Endothelial cell of umbilical vein (primary cell): ENCODE results near the gene ITGAX. TPM values are rescaled to one million over a fixed set of nuclear protein-coding genes. Genes with fewer than 3 reads are reported as not detected.

ENCODE experiments used
- BruUV-seq: library from RNA; stranded (reverse); fragments of 400-500 nt; replicated peaks from 2 replicates; lab custom pipeline; 2021; lab: Mats Ljungman, UMichigan
- CTCF ChIA-PET: fragments of 300-600, 350-600 bp; sonication (Branson Sonifier 250); formaldehyde crosslinking; loops from one replicate; lab custom pipeline; 2021; ENCODE audit warnings: antibody characterized with exemption, inconsistent platforms; lab: Charles Lee
- POLR2A ChIA-PET: fragments of 300-600, 350-600 bp; sonication (Branson Sonifier 250); formaldehyde crosslinking; loops from one replicate; lab custom pipeline; 2021; ENCODE audit warnings: antibody characterized with exemption, inconsistent platforms; lab: Charles Lee
- DNase-seq: peaks from one replicate; pipeline ENCODE4 v3.0.0-alpha.2; 2011; ENCODE audit warnings: low read depth, low spot score
- FAIRE-seq: peaks from 2 replicates; lab custom pipeline; 2011; peaks lifted over from hg19 to GRCh38; lab: Jason Lieb, UNC
- H2AFZ ChIP-seq: 2 replicates; pipeline ENCODE4 v1.6.0; 2012; ENCODE audit warnings: low read depth, low read length, control low read depth, inconsistent platforms
- H3K27ac ChIP-seq: 2 replicates; pipeline ENCODE4 v1.5.1; 2011; ENCODE audit warnings: low read depth, mild to moderate bottlenecking, control low read depth, low read length, moderate library complexity; ENCODE audit not compliant: insufficient read depth
- H3K27me3 ChIP-seq, 2 experiments: 2 replicates each; pipeline versions ENCODE4 v1.6.0 to v1.6.1; 2011; ENCODE audit warnings: low read length in 2 of 2, mixed read lengths in 1 of 2; ENCODE audit not compliant: control insufficient read depth in 2 of 2, insufficient read depth in 2 of 2
- H3K36me3 ChIP-seq, 2 experiments: 2 replicates in 1 of 2; 3 replicates in 1 of 2; pipeline ENCODE4 v1.5.1; 2011; ENCODE audit warnings: low read length in 2 of 2, mild to moderate bottlenecking in 1 of 2, moderate library complexity in 1 of 2; ENCODE audit not compliant: control insufficient read depth in 2 of 2, insufficient read depth in 2 of 2; ENCODE audit errors: extremely low read depth in 1 of 2
- H3K4me1 ChIP-seq: 3 replicates; pipeline ENCODE4 v1.5.1; 2011; ENCODE audit warnings: mild to moderate bottlenecking, low read length; ENCODE audit not compliant: control insufficient read depth, insufficient read depth; ENCODE audit errors: extremely low read depth
- H3K4me2 ChIP-seq: 2 replicates; pipeline ENCODE4 v1.6.1; 2011; ENCODE audit warnings: low read length, control low read depth, mixed read lengths; ENCODE audit not compliant: insufficient read depth
- H3K4me3 ChIP-seq, 3 experiments: fragments of 200-600 bp in 1 of 3; sonication (generic), shearing (Covaris generic) in 1 of 3; replicated peaks in 1 of 3; 2 replicates each; pipeline ENCODE4 v1.5.1; 2011 to 2016; ENCODE audit warnings: control low read depth in 3 of 3, low read length in 3 of 3, mild to moderate bottlenecking in 2 of 3, inconsistent platforms in 1 of 3, low read depth in 1 of 3, moderate library complexity in 1 of 3; ENCODE audit not compliant: insufficient read depth in 1 of 3
- H3K79me2 ChIP-seq: 2 replicates; pipeline ENCODE4 v1.6.0; 2012; ENCODE audit warnings: low read length, inconsistent platforms; ENCODE audit not compliant: control insufficient read depth, insufficient read depth
- H3K9ac ChIP-seq: replicated peaks from 2 replicates; pipeline ENCODE3; 2011; ENCODE audit warnings: low read length, control low read depth; ENCODE audit not compliant: insufficient read depth; ENCODE audit errors: extremely low read depth
- H3K9me1 ChIP-seq: replicated peaks from 3 replicates; pipeline ENCODE4 v1.6.0; 2011; ENCODE audit warnings: mild to moderate bottlenecking, low read length; ENCODE audit not compliant: control insufficient read depth, insufficient read depth; ENCODE audit errors: extremely low read depth
- H3K9me3 ChIP-seq: replicated peaks from 2 replicates; pipeline ENCODE4 v1.5.1; 2012; ENCODE audit warnings: low read length, inconsistent platforms; ENCODE audit not compliant: control insufficient read depth, insufficient read depth
- H4K20me1 ChIP-seq: replicated peaks from 2 replicates; pipeline ENCODE3; 2011; ENCODE audit warnings: mild to moderate bottlenecking, low read length; ENCODE audit not compliant: control insufficient read depth, insufficient read depth; ENCODE audit errors: extremely low read depth
- EZH2 ChIP-seq: IDR thresholded peaks from 2 replicates; pipeline ENCODE4 v1.6.1; 2012; ENCODE audit warnings: borderline replicate concordance, low read depth, mild to moderate bottlenecking, moderate library complexity, low read length, inconsistent platforms; ENCODE audit not compliant: severe bottlenecking
- FOS ChIP-seq: IDR thresholded peaks from 2 replicates; pipeline ENCODE4 v1.6.1; 2011; ENCODE audit warnings: mild to moderate bottlenecking, low read length, moderate library complexity, borderline replicate concordance; ENCODE audit not compliant: insufficient read depth
- GATA2 ChIP-seq: IDR thresholded peaks from 2 replicates; pipeline ENCODE4 v1.7.0; 2011; ENCODE audit warnings: low read depth, mild to moderate bottlenecking, moderate library complexity, mixed read lengths, low read length; ENCODE audit not compliant: insufficient read length, insufficient read depth
- JUN ChIP-seq: IDR thresholded peaks from 2 replicates; pipeline ENCODE4 v1.6.1; 2011; ENCODE audit warnings: borderline replicate concordance, low read depth; ENCODE audit not compliant: insufficient read length, insufficient read depth
- MYC ChIP-seq: IDR thresholded peaks from one replicate; pipeline ENCODE4 v1.6.1; 2011; ENCODE audit warnings: mild to moderate bottlenecking, low read depth, low read length
- POLR2A ChIP-seq: IDR thresholded peaks from 2 replicates; pipeline ENCODE4 v1.6.1; 2012; ENCODE audit warnings: low read depth, mild to moderate bottlenecking, control low read depth, low read length
- POLR2AphosphoS5 ChIP-seq: IDR thresholded peaks from 2 replicates; pipeline ENCODE4 v1.6.1; 2012; ENCODE audit warnings: low read depth, mild to moderate bottlenecking, control low read depth, low read length, moderate library complexity; ENCODE audit not compliant: insufficient read depth
- dilution Hi-C: fragments of 300-500 bp; cut with MboI; formaldehyde crosslinking; loops from one replicate; pipeline ENCODE4 v1.15.0; 2019; ENCODE audit warnings: low sequenced_read_pairs; ENCODE audit not compliant: extremely low pct_ligation_motif_present
- intact Hi-C: fragments of 100-400 bp; cut with micrococcal nuclease; formaldehyde crosslinking; loops from one replicate; pipeline ENCODE4 v1.10.0; 2022
- polyA plus RNA-seq, 4 experiments: library from polyadenylated mRNA; depleted of rRNA in 3 of 4; stranded (reverse) in 3 of 4; unstranded in 1 of 4; fragments of >200 nt; gene quantifications; 2 replicates each; pipeline versions ENCODE4 v1.2.1 to v1.2.3, GENCODE V29; 2011 to 2012; ENCODE audit warnings: missing spikeins in 1 of 4
- total RNA-seq: library from RNA; stranded (reverse); gene quantifications from 2 replicates; pipeline ENCODE4 v1.2.3, GENCODE V29; 2021
- TF ChIP-seq, protein P1 (sequence below), 2 donors: IDR thresholded peaks; 1 replicate in 1 of 2; 2 replicates in 1 of 2; pipeline ENCODE4 v1.5.1; 2011; ENCODE audit warnings: low read length in 2 of 2, mild to moderate bottlenecking in 2 of 2, moderate library complexity in 2 of 2, control low read depth in 1 of 2, inconsistent platforms in 1 of 2, low read depth in 1 of 2; ENCODE audit not compliant: insufficient read depth in 1 of 2; ENCODE audit errors: extremely low read depth in 1 of 2
- TF ChIP-seq, protein P2 (sequence below): IDR thresholded peaks from 2 replicates; pipeline ENCODE4 v1.6.1; 2011; ENCODE audit not compliant: insufficient read depth, insufficient read length

Gene ITGAX
- total and polyA plus RNA-seq, 2 donors (not counting 3 experiments of a cell fraction or from before 2014, with no cell fraction given), result 0.18 to 1.4 TPM

DNA sequence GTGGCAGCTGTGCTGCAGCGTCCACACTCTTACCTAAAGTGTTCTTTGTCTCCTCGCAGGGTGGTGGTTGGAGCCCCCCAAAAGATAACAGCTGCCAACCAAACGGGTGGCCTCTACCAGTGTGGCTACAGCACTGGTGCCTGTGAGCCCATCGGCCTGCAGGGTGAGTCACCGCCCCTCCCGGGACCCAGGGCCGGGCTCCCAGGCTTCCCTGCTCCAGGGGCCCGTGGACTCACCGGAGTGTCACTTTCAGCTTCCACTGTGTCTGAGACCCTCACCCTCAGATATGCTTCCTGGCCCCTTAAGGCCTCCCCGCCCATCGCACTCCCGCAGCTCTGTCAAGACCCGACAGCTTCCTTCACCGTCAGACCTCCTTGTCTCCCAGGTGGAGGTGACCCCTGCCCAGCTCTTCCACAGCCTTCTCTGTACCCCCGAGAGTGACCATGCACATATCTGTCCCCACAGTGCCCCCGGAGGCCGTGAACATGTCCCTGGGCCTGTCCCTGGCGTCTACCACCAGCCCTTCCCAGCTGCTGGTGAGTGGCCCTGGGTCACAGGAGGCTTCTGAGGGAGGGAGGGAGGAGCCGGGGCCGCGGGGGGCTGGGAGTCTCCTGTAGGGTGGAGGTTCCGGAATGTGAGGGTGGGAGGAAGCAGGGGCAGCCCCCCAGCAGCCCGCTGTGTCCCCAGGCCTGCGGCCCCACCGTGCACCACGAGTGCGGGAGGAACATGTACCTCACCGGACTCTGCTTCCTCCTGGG, 1.8 kb downstream of the ITGAX start:
- H3K9me3 ChIP-seq, result no peaks in the 10 kb centered on the region
- POLR2A ChIA-PET, result no interaction called here
- no peak overlapping the region for H3K27ac ChIP-seq
- FAIRE-seq (no peak), DNase-seq (no peak)
- dilution Hi-C loops, result no loop called here
- H3K4me3 ChIP-seq, result no peak overlapping the region
- H3K9me1 ChIP-seq, result no peaks in the 10 kb centered on the region
- no peaks in the 10 kb centered on the region for H4K20me1 ChIP-seq
- peaks cover 4% of the 10 kb centered on the region for H3K4me1 ChIP-seq
- no TSS peak for BruUV-seq
- no peak overlapping the region for H3K9ac ChIP-seq
- CTCF ChIA-PET, result interaction anchor here (0.6 to 1.6 kb wide), 2 partner anchors 33 to 80 kb away, joined by 3 read pairs; no protein-coding TSS in a partner anchor
- no peak overlapping the region for H3K4me2 ChIP-seq
- no peaks in the 10 kb centered on the region for H3K36me3 ChIP-seq
- no peaks in the 10 kb centered on the region for H3K27me3 ChIP-seq
- no peak overlapping the region for H2AFZ ChIP-seq
- TF ChIP-seq GATA2 (no peak), FOS (no peak), POLR2AphosphoS5 (no peak), EZH2 (no peak), JUN (no peak), MYC (no peak), POLR2A (no peak)
- TF ChIP-seq, protein P1, sequence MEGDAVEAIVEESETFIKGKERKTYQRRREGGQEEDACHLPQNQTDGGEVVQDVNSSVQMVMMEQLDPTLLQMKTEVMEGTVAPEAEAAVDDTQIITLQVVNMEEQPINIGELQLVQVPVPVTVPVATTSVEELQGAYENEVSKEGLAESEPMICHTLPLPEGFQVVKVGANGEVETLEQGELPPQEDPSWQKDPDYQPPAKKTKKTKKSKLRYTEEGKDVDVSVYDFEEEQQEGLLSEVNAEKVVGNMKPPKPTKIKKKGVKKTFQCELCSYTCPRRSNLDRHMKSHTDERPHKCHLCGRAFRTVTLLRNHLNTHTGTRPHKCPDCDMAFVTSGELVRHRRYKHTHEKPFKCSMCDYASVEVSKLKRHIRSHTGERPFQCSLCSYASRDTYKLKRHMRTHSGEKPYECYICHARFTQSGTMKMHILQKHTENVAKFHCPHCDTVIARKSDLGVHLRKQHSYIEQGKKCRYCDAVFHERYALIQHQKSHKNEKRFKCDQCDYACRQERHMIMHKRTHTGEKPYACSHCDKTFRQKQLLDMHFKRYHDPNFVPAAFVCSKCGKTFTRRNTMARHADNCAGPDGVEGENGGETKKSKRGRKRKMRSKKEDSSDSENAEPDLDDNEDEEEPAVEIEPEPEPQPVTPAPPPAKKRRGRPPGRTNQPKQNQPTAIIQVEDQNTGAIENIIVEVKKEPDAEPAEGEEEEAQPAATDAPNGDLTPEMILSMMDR (IDR thresholded peaks at IDR 0.05; ENCODE audit: extremely low read depth in 1 of 2, insufficient read depth in 1 of 2, low read depth in 1 of 2, low read length in 2 of 2), result no peak
- TF ChIP-seq, protein P2, sequence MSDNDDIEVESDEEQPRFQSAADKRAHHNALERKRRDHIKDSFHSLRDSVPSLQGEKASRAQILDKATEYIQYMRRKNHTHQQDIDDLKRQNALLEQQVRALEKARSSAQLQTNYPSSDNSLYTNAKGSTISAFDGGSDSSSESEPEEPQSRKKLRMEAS, result no peak
- H3K79me2 ChIP-seq, result no peaks in the 10 kb centered on the region
- intact Hi-C loops, result no loop called here
